Gastrocnemius medialis (tissue), 4 donors: ENCODE results near the gene RAB43. TPM values are rescaled to one million over a fixed set of nuclear protein-coding genes. Genes with fewer than 3 reads are reported as not detected.

Experiments
- ATAC-seq, 2 donors: fragments of 150-250 bp; one replicate each; pipeline ENCODE4 v1.9.1; 2016
- DNase-seq, 2 donors: peaks; one replicate each; pipeline ENCODE4 v3.0.0-alpha.2; 2019
- H3K27ac ChIP-seq, 4 donors: fragments of 200-600 bp; sonication (generic); 1 replicate in 1 of 4; 2 replicates in 3 of 4; pipeline ENCODE4 v1.5.1; 2016 to 2018; ENCODE audit warnings: mild to moderate bottlenecking in 2 of 4, moderate library complexity in 1 of 4
- H3K27me3 ChIP-seq, 3 donors: fragments of 200-600 bp; sonication (generic) in 2 of 3; 1 replicate in 1 of 3; 2 replicates in 2 of 3; pipeline versions ENCODE4 v1.5.1 to v1.6.0; 2016 to 2019; ENCODE audit warnings: mild to moderate bottlenecking in 1 of 3, moderate library complexity in 1 of 3
- H3K36me3 ChIP-seq, 2 donors: fragments of 200-600 bp; sonication (generic) in 1 of 2; one replicate each; pipeline ENCODE4 v1.5.1; 2017 to 2018
- H3K4me1 ChIP-seq, 2 donors: fragments of 200-600 bp; sonication (generic) in 1 of 2; one replicate each; pipeline ENCODE4 v1.5.1; 2016 to 2017; ENCODE audit warnings: mild to moderate bottlenecking in 2 of 2
- H3K4me3 ChIP-seq, 4 donors: fragments of 200-600 bp; sonication (generic) in 3 of 4; 1 replicate in 1 of 4; 2 replicates in 3 of 4; pipeline ENCODE4 v1.5.1; 2016 to 2019; ENCODE audit warnings: mild to moderate bottlenecking in 2 of 4
- H3K9me3 ChIP-seq, 3 donors: fragments of 200-600 bp; sonication (generic) in 2 of 3; 1 replicate in 1 of 3; 2 replicates in 2 of 3; pipeline ENCODE4 v1.5.1; 2016 to 2019
- CTCF ChIP-seq, 5 experiments: fragments of 450-650 bp in 3 of 5; fragments of 200-600 bp in 2 of 5; sonication (generic) in 2 of 5; IDR thresholded peaks in 4 of 5; conservative IDR thresholded peaks in 1 of 5; 1 replicate in 4 of 5; 2 replicates in 1 of 5; pipeline ENCODE4 v1.5.1; 2016 to 2019; ENCODE audit warnings: antibody characterized with exemption in 5 of 5, mild to moderate bottlenecking in 3 of 5, moderate library complexity in 3 of 5
- POLR2A ChIP-seq, 2 donors: fragments of 450-650 bp; IDR thresholded peaks; one replicate each; pipeline ENCODE4 v1.6.1; 2017; ENCODE audit warnings: antibody characterized with exemption in 2 of 2, mild to moderate bottlenecking in 2 of 2, moderate library complexity in 2 of 2
- in situ Hi-C, 4 donors: fragments of 200-750 bp; cut with MboI; loops; one replicate each; pipeline versions ENCODE4 v1.15.0 to v1.8.0; 2017; ENCODE audit warnings: low sequenced_read_pairs in 4 of 4
- intact Hi-C: fragments of 100-400 bp; cut with DNase I; formaldehyde crosslinking; loops from one replicate; pipeline ENCODE4 v1.15.1; 2023; ENCODE audit warnings: low total_unique reads
- total RNA-seq, 4 donors: library from RNA; depleted of rRNA; stranded (reverse); fragments of >200 nt; gene quantifications; one replicate each; pipeline versions ENCODE4 v1.1.0 to v1.2.3, GENCODE V29; 2016

RAB43 gene
- total RNA-seq, 4 donors from 2014 or later, result 1.1 to 3.9 (median 2.5) TPM

GRCh38 chr3:129107793-129108192, 13.8 kb downstream of the RAB43 start:
- TF ChIP-seq CTCF (IDR thresholded peaks at IDR 0.05 in 4 of 5, conservative IDR thresholded peaks at IDR 0.05 in 1 of 5), result no peak
- TF ChIP-seq POLR2A (IDR thresholded peaks at IDR 0.05), result no peak
- intact Hi-C loops, result no loop called here
- no peak for ATAC-seq
- Histone ChIP-seq H3K36me3 (peaks cover 0 to 10% of the 10 kb centered on the region in 2 donors), H3K27ac (no peak overlapping the region), H3K4me3 (no peak overlapping the region), H3K9me3 (no peaks in the 10 kb centered on the region), H3K27me3 (no peaks in the 10 kb centered on the region), H3K4me1 (no peaks in the 10 kb centered on the region)
- DNase-seq, result no peak
- in situ Hi-C loops, result no loop called here

DNA sequence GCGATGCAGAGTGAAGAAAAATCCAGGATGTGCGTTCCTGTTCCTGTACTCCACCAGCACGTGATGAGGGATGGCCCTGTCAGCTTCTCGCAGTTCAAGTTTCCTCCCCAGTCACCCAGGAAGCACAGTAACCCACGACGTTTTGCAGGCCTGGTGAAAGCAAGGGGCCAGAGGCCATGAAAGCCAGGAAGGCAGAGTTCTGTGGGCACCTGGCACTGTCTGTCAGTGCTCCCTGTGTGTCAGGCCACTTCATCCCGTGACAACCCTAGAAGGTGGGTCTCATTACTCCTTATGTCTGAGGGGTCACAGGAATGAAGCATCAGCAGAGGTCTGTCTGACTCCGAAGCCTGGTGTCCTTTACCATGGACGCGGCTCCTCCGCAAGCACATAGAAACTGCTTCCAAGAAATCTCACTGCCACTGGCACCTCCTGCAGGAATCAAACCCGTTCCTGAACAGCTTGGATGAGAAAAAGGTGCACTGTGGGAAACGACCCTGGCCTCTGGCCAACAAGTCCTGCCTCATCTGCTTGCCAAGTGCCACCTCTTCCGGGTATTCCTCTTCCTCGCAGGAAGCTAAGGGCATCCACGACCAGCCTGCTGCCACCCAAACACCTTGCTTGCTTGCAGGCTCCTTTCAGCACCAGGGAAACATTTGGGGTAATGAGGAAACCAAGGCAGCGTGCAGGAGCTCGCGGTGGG, 14.6 kb downstream of the RAB43 start:
- Histone ChIP-seq H3K27me3 (no peaks in the 10 kb centered on the region), H3K4me3 (no peak overlapping the region), H3K9me3 (no peaks in the 10 kb centered on the region), H3K36me3 (peaks cover 0 to 7% of the 10 kb centered on the region in 2 donors), H3K27ac (no peak overlapping the region), H3K4me1 (no peaks in the 10 kb centered on the region)
- intact Hi-C loops (no loop called here), in situ Hi-C loops (no loop called here)
- no peak for DNase-seq
- no peak for ATAC-seq
- TF ChIP-seq CTCF (IDR thresholded peaks at IDR 0.05 in 4 of 5, conservative IDR thresholded peaks at IDR 0.05 in 1 of 5), result no peak
- no peak for TF ChIP-seq POLR2A (IDR thresholded peaks at IDR 0.05)

GRCh38 chr3:129106320-129106719, 15.3 kb downstream of the RAB43 start:
- H3K4me3 ChIP-seq, result no peak overlapping the region
- ATAC-seq, result no peak
- no peak overlapping the region for H3K27ac ChIP-seq
- H3K9me3 ChIP-seq, result no peaks in the 10 kb centered on the region
- DNase-seq, result no peak
- TF ChIP-seq CTCF (IDR thresholded peaks at IDR 0.05 in 4 of 5, conservative IDR thresholded peaks at IDR 0.05 in 1 of 5), result no peak
- TF ChIP-seq POLR2A (IDR thresholded peaks at IDR 0.05), result no peak
- in situ Hi-C loops (no loop called here), intact Hi-C loops (no loop called here)
- H3K27me3 ChIP-seq, result no peaks in the 10 kb centered on the region
- H3K4me1 ChIP-seq, result no peaks in the 10 kb centered on the region
- H3K36me3 ChIP-seq, result peaks cover 0 to 11% of the 10 kb centered on the region in 2 donors

DNA sequence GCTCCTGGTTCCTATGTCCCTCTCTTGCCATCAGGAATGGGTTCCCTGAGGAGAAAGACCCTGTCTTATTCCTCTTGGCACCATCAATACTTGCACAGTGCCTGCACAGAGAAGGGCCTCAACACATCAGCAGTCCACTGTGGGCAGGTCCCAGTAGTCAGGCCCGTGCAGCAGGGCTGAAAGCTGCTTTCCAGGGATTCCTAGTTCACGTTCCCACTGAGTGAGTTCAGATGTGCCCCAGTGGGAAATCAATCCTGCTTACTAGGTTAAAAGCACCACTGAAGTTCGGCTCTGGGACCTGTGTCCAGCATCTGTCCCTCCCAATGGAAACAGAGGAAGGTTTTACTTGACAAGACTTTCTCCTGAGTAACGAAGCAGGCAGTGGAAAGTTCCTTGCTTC, 15.7 kb downstream of the RAB43 start:
- in situ Hi-C loops, result no loop called here
- Histone ChIP-seq H3K4me3 (no peak overlapping the region), H3K27me3 (no peaks in the 10 kb centered on the region), H3K9me3 (no peaks in the 10 kb centered on the region), H3K4me1 (no peaks in the 10 kb centered on the region), H3K27ac (no peak overlapping the region), H3K36me3 (peaks cover 0 to 11% of the 10 kb centered on the region in 2 donors)
- TF ChIP-seq CTCF (IDR thresholded peaks at IDR 0.05 in 4 of 5, conservative IDR thresholded peaks at IDR 0.05 in 1 of 5), result no peak
- TF ChIP-seq POLR2A (IDR thresholded peaks at IDR 0.05), result no peak
- intact Hi-C loops, result no loop called here
- ATAC-seq (no peak), DNase-seq (no peak)
